SJSA1 (cell line): ENCODE results near the gene KRI1. TPM values are rescaled to one million over a fixed set of nuclear protein-coding genes. Genes with fewer than 3 reads are reported as not detected.
A peak's percentile ranks its signal among the peaks of the same experiment; 100 is the strongest.
"Not testable (repeated sequence)": the region's sequence is repeated elsewhere in the genome, so short reads cannot be mapped to it uniquely, and the experiment has no call there.

Experiments
- DNase-seq, 2 experiments: peaks; one replicate each; pipeline ENCODE4 v3.0.0-alpha.2; 2015 to 2020; ENCODE audit warnings: low spot score in 2 of 2, low read depth in 1 of 2
- H3K27ac ChIP-seq: fragments of 250-450 bp; sonication (Bioruptor Pico); 2 replicates; pipeline ENCODE4 v1.5.1; 2020; ENCODE audit warnings: mild to moderate bottlenecking, moderate library complexity
- H3K27me3 ChIP-seq: fragments of 250-450 bp; sonication (Bioruptor Pico); replicated peaks from 2 replicates; pipeline ENCODE4 v1.5.1; 2020; ENCODE audit warnings: mild to moderate bottlenecking, moderate library complexity
- H3K36me3 ChIP-seq: fragments of 250-450 bp; sonication (Bioruptor Pico); 2 replicates; pipeline ENCODE4 v1.5.1; 2020; ENCODE audit warnings: mild to moderate bottlenecking
- H3K4me1 ChIP-seq: fragments of 250-450 bp; sonication (Bioruptor Pico); replicated peaks from 2 replicates; pipeline ENCODE4 v1.6.1; 2021; ENCODE audit warnings: mild to moderate bottlenecking
- H3K4me3 ChIP-seq: fragments of 250-450 bp; sonication (Bioruptor Pico); 2 replicates; pipeline ENCODE4 v1.5.1; 2020; ENCODE audit warnings: mild to moderate bottlenecking
- H3K9me3 ChIP-seq: fragments of 250-450 bp; sonication (Bioruptor Pico); replicated peaks from 2 replicates; pipeline ENCODE4 v1.5.1; 2020; ENCODE audit warnings: mild to moderate bottlenecking
- total RNA-seq: library from RNA; depleted of rRNA; stranded (reverse); fragments of >200 nt; shearing (Covaris generic); gene quantifications from 2 replicates; pipeline ENCODE4 v1.2.3, GENCODE V29; 2014

The KRI1 gene
- total RNA-seq, 1 experiment from 2014 or later, result 15.2 TPM

GRCh38 chr19:10587022-10587838 is 21.4 kb upstream of the KRI1 start, which contains the start of gene AP1M2:
TSS of gene AP1M2 (minus strand) at chr19:10587312. CDS start at chr19:10587231, 81 bp downstream.
- Histone ChIP-seq H3K4me3 (no peak within 1 kb of the TSS), H3K36me3 (no peaks in the 10 kb centered on the region), H3K9me3 (no peaks in the 10 kb centered on the region), H3K27me3 (peaks cover 20% of the 10 kb centered on the region), H3K27ac (no peak within 1 kb of the TSS), H3K4me1 (no peaks in the 10 kb centered on the region)
- DNase-seq, result no peak

GRCh38 chr19:10586396-10586795 is 20.6 kb upstream of the KRI1 start:
- peaks cover 20% of the 10 kb centered on the region for H3K27me3 ChIP-seq
- no peak overlapping the region for H3K27ac ChIP-seq
- H3K9me3 ChIP-seq, result no peaks in the 10 kb centered on the region
- H3K4me3 ChIP-seq, result no peak overlapping the region
- no peaks in the 10 kb centered on the region for H3K36me3 ChIP-seq
- no peak for DNase-seq
- H3K4me1 ChIP-seq, result peaks cover under 1% of the 10 kb centered on the region; the same call in 1 of the 2 replicates

GRCh38 chr19:10583036-10583776 is 17.4 kb upstream of the KRI1 start:
- Histone ChIP-seq H3K27me3 (peaks cover 16% of the 10 kb centered on the region), H3K36me3 (no peaks in the 10 kb centered on the region), H3K4me3 (no peak overlapping the region), H3K9me3 (no peaks in the 10 kb centered on the region), H3K27ac (no peak overlapping the region), H3K4me1 (peaks cover 4% of the 10 kb centered on the region)
- peak in 1 of 2 experiments; percentile 27 for DNase-seq

GRCh38 chr19:10582091-10582490 is 16.3 kb upstream of the KRI1 start:
- H3K9me3 ChIP-seq, result no peaks in the 10 kb centered on the region
- no peak overlapping the region for H3K4me3 ChIP-seq
- H3K27me3 ChIP-seq, result peaks cover 5% of the 10 kb centered on the region
- no peaks in the 10 kb centered on the region for H3K36me3 ChIP-seq
- no peak for DNase-seq
- peaks cover 4% of the 10 kb centered on the region for H3K4me1 ChIP-seq
- H3K27ac ChIP-seq, result no peak overlapping the region

- DNase-seq, result peak; percentile 73 to 90
- H3K9me3 ChIP-seq, result no peaks in the 10 kb centered on the region
- H3K36me3 ChIP-seq, result no peaks in the 10 kb centered on the region
- H3K4me3 ChIP-seq, result no peak overlapping the region
- no peaks in the 10 kb centered on the region for H3K27me3 ChIP-seq
- H3K27ac ChIP-seq, result no peak overlapping the region
- peaks cover 4% of the 10 kb centered on the region for H3K4me1 ChIP-seq
Observed at GRCh38 chr19:10580979-10581631, 15.3 kb upstream of the KRI1 start.

- H3K4me1 ChIP-seq, result peaks cover 4% of the 10 kb centered on the region
- no peak overlapping the region for H3K27ac ChIP-seq
- DNase-seq, result no peak
- no peak overlapping the region for H3K4me3 ChIP-seq
- no peaks in the 10 kb centered on the region for H3K36me3 ChIP-seq
- no peaks in the 10 kb centered on the region for H3K9me3 ChIP-seq
- H3K27me3 ChIP-seq, result no peaks in the 10 kb centered on the region
Observed at GRCh38 chr19:10577951-10578350, 12.1 kb upstream of the KRI1 start.

GRCh38 chr19:10575011-10575716 is 9.4 kb upstream of the KRI1 start:
- Histone ChIP-seq H3K27me3 (no peaks in the 10 kb centered on the region), H3K9me3 (no peaks in the 10 kb centered on the region), H3K4me3 (no peak overlapping the region), H3K4me1 (no peaks in the 10 kb centered on the region; the same call in 1 of the 2 replicates), H3K27ac (no peak overlapping the region), H3K36me3 (no peaks in the 10 kb centered on the region)
- DNase-seq, result no peak

GRCh38 chr19:10574462-10574861 is 8.7 kb upstream of the KRI1 start:
- Histone ChIP-seq H3K9me3 (no peaks in the 10 kb centered on the region), H3K27me3 (no peaks in the 10 kb centered on the region), H3K4me3 (no peak overlapping the region), H3K4me1 (peaks cover 6% of the 10 kb centered on the region), H3K36me3 (no peaks in the 10 kb centered on the region), H3K27ac (no peak overlapping the region)
- no peak for DNase-seq

- H3K4me1 ChIP-seq, H3K4me3 ChIP-seq, DNase-seq, H3K36me3 ChIP-seq, H3K9me3 ChIP-seq, H3K27ac ChIP-seq, H3K27me3 ChIP-seq: not testable (repeated sequence)
Observed at GRCh38 chr19:10573793-10574192, 8.0 kb upstream of the KRI1 start.

GRCh38 chr19:10568826-10569651 is 3.2 kb upstream of the KRI1 start, which contains the start of gene CDKN2D:
TSS of gene CDKN2D (minus strand) at chr19:10568979. CDS start at chr19:10568653, 326 bp downstream.
- Histone ChIP-seq H3K27ac (peak within 1 kb of the TSS; percentile 92), H3K36me3 (peaks cover 24% of the 10 kb centered on the region), H3K27me3 (no peaks in the 10 kb centered on the region), H3K9me3 (no peaks in the 10 kb centered on the region), H3K4me1 (peaks cover 29% of the 10 kb centered on the region), H3K4me3 (peak within 1 kb of the TSS; percentile 87)
- DNase-seq, result peak; percentile 98 to 100

GRCh38 chr19:10568062-10568825 is 2.4 kb upstream of the KRI1 start:
- Histone ChIP-seq H3K36me3 (peaks cover 31% of the 10 kb centered on the region), H3K27ac (no peak overlapping the region), H3K4me1 (peaks cover 29% of the 10 kb centered on the region), H3K27me3 (no peaks in the 10 kb centered on the region), H3K4me3 (peak overlapping the region; percentile 87), H3K9me3 (no peaks in the 10 kb centered on the region)
- no peak for DNase-seq

- DNase-seq, result no peak
- H3K4me3 ChIP-seq, result peak overlapping the region; percentile 87
- H3K36me3 ChIP-seq, result peaks cover 34% of the 10 kb centered on the region
- no peak overlapping the region for H3K27ac ChIP-seq
- H3K9me3 ChIP-seq, result no peaks in the 10 kb centered on the region
- H3K27me3 ChIP-seq, result no peaks in the 10 kb centered on the region
- H3K4me1 ChIP-seq, result peaks cover 29% of the 10 kb centered on the region
Observed at GRCh38 chr19:10567656-10568055, 1.8 kb upstream of the KRI1 start.
